GM19455 (cell line): ENCODE results near the gene UBAC2.

Experiments used
- ATAC-seq: cut with Tn5 transposase; IDR thresholded peaks from one replicate; pipeline ENCODE4 v1.9.1; 2021; ENCODE audit not compliant: unreplicated experiment

UBAC2 gene

DNA sequence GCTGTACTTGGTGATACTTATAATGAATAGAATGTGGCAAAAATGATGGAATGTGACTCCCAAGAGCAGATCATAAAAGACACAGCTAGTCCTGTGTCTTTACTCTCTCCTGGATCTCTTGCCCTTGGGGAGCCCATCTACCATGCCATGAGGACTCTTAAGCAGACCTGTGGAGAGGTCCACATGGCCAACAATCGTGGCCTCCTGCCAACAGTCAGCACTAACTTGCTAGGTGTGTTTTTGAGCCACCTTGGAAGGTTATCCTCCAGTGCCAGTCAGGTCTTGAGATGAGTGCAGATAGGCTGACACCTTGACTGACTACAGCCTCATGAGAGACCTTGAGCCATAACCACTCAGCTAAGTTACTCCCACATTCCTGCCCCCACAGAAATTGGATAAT, 128.8 kb downstream of the UBAC2 start:
- ATAC-seq = no peak

DNA sequence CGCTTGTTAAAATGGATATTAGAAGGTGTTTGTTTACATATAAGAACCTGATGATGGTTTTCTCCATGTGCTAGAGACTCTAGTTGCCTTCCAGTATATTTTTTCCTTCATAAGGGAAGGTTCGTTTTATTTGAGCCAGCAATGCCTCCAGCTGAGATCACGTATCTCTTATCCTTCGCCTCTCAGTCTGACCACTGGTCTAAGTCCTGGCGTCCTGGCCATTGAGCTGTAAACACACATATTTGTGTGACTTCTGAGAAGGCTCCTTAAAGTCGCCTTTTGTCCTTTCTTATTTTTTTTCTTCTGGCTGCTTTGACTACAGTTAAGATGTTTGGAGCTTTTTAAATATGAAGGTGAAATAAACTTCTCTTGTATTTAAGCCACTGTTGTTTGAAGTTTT, 130.3 kb downstream of the UBAC2 start:
- no peak for ATAC-seq

DNA sequence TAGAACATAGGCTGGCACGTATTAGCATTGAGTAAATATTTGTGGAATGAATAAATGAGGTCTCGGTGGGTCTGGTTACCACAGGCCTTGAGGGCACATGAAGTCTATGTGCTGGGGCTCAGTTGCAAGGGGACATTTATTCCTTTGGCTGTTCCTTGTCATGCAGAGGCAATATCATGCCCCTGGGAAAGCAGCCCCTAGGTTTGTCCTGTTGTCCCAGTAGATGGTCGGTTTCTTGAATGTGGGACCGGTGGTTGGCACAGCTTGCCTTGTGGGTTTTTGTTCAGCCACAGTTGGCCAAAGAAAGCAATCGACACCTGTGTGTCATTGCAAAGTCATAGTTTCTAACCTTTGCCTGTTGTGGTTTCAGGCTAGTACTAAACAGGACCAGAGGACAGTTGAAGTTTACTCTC, 131.2 kb downstream of the UBAC2 start:
- ATAC-seq = peak; percentile 94

DNA sequence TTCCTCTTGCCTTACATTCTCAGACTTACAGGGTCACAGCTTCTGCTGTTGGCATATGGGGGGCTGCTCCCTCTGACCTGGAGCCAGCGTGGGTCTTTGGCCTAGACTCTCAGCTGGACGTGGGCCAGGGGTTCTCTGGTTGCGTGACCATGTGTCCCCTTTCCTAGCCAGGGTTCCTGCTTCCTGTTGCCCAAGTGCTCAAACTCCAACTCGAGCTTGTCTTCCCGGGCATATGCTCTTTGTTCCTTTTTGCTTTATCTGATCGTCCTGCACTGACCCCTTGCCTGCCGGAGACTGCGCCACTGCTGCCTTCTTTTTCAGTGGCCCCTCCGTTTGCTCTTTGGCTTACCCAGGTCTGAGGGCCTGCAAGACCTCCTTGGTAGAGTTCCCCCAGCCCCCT, 131.8 kb downstream of the UBAC2 start:
- ATAC-seq = peak; percentile 10

DNA sequence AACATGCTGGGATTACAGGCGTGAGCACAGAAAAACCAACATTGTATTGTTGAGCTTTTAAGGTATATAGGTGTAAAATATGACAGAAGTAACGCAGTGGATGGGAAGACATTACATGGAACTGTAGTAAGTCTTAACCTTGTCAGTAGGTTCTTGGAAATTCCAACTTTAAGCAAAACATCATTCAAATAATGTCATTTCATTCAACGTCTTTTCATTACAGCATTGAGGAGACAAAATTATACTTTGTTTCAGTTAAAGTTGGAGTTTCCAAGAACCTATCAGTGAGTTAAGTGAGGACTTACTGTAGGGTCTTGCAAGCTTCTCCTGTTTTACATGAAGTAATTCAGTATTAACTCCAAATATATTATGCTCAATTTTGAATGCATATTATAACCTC, 133.6 kb downstream of the UBAC2 start:
- ATAC-seq = no peak

DNA sequence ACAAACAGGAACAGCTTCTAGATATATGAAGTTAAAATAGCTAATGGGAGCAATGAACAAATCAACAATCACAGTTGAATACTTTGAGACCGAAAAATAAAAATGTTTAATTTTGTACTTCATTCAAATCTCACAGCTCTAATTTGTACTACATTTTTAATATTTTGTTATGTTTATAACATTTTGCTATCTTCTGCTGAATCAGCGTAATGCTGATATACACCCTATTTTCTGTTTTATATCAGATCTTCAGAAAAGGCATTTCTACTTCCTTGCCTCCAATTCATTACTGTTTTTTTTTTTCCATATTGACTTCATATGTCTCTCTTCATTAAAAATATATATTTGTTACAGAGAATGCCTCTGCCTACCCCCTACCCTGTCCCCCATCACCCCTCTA, 134.4 kb downstream of the UBAC2 start:
- ATAC-seq = no peak

DNA sequence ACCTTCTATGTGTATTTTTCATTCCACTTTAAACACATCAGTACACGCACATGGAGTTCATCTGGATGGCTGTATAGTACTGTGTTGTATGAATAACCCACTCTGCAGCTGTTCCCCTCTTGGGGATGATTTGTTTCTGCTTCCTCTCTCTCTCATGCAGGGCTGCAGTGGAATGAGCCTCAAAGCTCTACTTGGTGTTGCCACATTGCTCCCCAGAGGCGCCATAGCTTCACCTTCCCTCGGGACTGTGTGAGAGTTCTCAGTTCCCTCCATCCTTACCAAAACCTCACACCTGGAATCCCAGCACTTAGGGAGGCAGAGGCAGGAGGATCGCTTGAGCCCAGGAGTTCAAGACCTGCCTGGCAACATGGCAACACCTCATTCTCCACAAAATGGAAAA, 134.9 kb downstream of the UBAC2 start:
- ATAC-seq = no peak

DNA sequence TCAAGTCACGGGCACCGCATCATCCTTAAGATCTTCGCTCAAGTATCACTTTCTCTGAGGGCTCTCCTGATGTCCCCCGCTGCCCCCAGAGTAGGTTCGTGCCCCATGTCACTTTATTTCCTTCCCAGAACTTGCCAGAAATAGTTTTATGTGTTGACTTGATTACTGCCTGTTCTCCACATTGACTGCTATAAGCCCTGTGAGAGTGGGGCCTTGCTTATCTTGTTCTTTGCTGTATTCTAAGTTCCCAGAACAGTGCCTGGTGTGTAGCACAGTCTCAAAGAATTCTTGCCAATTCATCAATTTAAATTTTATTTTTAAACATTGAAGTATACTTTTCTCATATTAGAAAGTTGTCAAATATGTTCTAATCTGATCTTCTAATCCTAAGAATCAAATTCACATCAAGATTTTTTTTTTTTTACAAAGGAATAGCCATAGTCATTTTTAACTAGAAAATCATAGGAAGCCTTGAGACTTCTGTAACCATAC, 138.6 kb downstream of the UBAC2 start:
- ATAC-seq = no peak

DNA sequence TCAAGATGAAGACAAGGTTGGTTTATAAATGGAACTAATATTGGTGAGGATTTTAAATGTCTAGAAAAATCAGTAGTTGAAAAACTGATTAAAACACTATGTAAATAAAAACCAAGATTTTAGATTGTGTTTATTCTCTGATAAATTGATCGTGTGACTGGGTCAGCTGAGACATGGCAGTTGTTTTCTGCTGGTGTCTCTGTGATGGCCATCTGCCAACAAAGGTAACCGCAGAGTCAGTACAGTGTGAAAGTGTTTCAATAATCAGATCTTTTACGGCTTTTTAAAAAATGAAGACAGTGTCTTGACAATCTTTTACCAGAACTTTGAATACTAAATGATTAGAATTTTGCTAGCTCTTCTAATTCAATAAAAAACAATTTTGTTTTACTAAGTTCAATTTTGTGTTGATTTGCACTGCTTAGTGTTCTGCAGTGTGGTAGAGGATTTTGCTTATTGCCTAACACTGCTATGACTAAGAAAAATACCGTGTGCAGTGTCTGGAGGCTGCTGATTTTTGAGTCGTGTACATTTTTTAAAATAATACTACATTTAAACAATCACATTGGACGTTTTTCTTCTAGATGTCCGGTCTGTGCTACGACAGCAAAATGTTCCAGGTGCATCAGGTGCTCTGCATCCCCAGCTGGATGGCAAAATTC, 139.2 kb downstream of the UBAC2 start:
- ATAC-seq = no peak

DNA sequence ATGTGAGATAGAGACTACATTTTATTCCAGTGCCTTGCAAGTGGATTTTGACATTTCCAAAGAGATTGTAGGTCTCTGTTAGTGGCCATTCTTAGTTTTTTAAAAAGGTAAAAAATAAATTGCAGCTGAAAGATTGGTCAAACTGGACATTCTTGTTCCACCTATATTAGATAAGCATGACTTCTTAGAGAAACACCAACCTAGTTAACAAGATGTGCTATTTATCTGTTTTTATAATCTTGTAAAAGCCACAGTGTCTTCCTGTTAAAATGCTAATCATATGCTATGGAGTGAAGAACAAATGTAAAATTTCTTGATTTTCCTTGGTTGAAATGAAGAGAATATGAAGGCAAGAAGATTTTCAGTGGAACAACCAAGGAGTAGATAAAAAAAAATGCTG, 140.0 kb downstream of the UBAC2 start:
- ATAC-seq = no peak

DNA sequence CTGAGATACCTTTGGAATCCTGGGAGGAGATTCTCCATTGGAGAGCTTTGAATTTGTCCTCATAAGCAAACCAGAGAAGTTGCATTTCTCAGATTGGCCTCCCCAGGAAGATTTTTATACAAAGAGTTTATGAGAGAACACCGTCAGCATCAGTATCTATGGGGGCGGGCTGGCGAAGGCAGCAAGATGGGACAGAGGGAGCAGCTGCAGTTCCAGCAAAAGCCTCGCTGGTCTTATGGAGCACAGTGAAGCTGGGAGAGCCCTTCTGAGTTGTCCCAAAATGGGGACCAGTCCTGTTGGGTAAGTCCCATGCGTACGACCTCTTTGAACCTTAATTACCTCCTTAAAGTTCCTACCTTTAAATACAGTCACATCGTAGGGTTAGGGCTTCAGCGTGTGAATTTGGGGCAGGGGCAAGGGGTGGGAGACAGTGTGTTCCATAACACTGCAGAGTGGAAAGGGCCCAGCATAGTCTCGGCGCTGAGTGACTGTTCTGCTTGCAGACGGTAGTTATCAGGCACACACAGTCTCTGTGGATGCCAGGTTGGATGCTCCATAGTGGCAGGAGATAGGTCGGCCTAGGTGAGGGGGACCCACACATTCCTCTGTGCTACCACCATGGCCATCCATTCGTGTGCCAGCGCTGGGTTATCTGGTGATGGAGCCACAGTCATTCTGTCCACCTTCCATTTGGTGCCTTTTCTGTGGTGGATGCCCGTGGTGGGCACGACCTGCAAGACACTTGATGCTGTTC, 141.5 kb downstream of the UBAC2 start:
- ATAC-seq = no peak

DNA sequence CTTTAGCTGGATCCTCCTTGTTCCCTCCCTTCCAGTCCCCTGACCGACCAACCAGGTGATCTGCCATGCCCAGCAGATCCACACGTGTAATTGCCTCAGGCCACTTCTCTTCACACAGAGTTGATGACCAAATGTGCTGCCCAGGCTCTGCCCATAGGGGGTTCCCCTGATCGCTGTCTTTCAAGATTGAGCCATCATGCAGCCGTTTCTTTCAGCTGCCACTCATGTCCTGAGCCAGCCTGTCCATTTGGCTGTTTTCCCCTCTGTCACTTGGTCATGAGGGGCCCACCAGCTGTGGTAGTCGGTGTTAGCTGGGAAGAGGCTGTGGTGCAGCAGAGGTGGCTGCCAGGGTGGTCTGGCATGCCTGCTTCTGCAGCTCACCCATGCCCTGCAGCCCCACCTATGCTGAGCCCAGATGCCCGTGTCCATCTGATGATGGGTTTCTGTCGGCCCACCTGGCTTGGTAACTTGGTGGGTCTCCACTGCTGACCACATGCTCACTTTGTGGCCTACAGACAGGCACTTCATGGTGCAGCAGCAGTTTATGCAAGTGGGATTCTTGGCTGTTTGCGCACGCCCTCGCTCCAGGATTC, 142.2 kb downstream of the UBAC2 start:
- ATAC-seq = no peak

DNA sequence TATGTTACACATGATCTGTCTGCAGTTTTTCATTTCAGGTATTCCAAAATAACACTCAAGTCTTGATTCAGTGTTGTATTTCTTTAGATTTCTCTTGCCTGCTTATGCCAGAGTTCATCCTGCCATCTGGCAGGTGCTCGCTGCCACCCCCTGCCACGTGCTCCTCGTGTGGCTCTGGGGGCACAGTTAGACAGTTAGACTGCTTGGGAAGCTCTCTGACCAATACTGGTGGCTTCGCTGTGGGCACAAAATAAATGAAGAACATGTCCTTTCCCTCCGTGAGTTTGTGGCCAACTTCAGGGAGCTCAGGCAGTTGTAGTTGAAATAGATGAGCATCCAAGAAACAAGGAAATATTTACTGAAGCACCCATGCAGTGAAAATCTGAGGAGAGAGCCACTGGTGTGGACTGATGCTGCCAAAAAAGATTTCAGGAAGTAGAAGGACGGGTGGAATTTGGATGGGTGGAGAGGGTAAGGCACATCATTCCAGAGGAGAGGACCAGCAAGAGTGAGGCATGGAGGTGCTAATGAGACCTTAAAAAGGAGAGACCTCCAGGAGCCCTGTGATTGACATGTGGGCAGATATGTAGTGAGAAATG, 144.1 kb downstream of the UBAC2 start:
- ATAC-seq = no peak

DNA sequence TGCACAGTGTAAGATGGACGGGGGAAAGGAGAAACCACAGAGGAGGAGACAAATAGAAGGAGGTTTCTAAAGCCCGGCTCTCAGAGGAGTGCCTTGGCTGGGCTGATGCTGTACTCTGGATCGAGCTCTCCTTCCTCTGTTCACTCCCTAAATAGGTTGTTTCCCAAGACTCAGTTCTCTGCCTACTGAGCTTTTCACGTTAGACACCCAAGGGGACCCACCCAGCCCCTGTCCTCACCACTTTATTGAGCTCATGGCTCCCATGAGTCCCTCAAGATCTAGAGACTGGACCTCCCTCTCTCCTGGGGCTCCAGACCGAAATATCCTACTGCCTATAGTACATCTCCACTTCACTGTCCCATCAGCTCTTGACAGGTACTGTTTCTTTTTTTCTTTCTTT, 144.7 kb downstream of the UBAC2 start:
- ATAC-seq = no peak

DNA sequence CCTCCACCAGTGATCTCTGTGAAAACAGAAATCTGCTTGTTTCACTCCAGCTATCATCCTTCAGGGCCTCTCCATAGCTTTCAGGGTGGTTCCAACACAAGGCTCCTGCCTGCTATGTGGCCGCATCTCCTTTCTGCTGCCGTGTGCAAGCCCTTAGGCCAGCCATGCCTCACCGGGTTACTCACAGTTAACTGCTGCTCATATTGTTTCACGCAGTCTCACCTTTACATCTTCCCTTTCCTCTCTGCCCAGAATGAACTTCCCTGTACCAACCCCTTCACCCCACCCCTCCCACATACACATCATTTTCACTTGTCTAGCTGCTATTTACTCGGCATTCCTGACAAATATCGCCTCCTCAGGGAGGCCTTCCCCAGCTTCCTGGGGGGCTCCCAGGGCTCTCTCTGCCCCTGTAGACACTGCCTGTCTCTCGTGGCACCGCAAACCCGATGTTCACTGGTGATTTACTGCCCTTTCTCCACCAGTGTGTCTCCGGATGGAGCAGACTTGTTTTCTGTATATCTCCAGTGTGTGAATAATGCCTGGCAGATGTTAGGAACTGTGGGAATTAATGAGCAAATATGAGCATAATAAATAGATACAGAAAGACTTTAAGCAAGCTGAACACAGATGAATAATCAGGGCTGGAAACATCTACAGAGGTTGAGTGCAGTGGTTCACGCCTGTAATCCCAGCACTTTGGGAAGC, 145.8 kb downstream of the UBAC2 start:
- no peak for ATAC-seq

DNA sequence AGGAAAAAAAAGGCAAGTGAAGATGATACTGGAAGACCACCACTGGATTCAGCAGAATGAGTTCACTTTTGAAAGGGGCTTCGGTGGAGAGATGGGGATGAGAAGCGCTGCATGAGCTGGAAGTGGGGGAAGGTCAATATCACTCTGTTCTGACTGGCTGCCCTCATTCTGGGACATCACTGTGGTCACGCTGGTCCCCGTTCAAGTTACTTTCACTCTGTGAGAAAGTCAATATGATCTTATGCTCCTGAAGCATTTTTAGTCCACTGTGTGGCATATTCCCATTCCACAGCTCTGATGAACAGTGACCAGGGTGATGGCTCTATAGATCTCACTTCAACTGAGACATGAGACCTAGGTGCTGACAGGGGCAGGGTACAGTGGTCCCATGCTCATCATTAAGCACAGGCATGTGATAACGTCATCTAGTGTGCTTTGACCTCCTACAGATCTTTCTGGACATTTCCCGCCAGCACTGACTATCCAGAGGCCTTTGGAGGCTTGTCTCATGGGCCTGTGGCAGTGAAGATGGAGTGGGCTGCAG, 146.8 kb downstream of the UBAC2 start:
- ATAC-seq = peak; percentile 26

DNA sequence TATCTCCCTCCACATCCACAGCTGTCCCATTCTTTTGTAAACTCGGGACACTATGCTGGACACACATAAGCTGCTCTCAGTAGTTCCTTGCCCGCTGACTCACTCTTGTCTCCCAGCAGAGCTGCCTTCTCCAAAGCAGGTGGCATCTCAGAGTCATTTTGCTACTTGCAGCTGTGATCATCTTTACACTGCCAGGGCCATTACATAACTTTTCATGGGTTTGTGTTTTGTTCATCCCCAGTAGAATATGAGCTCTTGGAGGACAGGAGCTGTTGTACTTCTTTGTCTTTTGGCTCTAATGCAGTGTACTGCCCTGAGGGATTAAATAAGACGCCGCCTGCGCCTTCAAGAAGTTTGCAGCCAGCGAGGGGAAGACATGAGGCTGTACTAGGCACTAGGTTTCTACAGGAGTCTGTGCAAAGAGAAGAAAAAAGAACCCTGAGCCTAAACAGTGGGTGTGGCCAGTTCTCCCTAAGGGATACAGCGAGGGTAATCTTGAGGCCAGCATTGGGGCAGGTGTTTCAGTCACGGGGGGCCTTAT, 147.3 kb downstream of the UBAC2 start:
- ATAC-seq = peak; percentile 71

DNA sequence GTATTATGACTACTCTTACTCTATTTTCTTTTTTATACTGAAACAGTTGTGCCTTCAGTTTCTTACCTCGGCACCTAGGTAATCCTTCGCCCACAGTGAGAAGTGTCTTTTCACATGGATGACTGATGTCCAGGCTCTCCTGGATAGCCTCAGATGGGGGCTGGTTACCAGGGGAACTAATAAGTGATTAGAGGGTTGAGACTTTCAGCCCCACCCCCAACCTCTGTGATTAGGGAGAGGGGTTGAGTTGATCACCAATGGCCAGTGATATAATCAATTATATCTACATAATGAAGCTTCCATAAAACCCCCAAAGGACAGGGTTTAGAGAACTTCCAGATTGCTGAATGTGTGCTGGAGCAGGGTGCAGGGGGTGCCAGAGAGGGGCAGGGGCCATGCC, 149.5 kb downstream of the UBAC2 start:
- ATAC-seq = no peak

DNA sequence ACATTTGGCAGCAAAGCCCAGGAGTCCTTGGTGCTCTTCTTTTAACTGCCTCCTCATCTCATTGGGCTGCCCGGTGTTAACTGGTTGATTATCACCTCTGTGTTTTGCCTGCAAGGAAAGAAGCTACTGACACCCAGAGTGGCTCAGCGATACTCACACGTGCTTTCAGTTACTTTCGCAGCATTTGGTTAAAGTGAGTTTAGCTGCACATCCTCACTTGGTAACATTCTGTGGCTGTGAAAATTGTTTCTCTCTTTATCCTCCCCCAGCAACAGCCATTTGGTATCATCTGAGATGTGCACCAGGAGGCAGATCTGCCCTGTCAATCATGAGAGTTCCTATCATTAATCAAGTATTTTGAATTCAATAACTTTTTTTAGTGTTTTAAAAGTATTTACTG, 151.1 kb downstream of the UBAC2 start:
- ATAC-seq = no peak

DNA sequence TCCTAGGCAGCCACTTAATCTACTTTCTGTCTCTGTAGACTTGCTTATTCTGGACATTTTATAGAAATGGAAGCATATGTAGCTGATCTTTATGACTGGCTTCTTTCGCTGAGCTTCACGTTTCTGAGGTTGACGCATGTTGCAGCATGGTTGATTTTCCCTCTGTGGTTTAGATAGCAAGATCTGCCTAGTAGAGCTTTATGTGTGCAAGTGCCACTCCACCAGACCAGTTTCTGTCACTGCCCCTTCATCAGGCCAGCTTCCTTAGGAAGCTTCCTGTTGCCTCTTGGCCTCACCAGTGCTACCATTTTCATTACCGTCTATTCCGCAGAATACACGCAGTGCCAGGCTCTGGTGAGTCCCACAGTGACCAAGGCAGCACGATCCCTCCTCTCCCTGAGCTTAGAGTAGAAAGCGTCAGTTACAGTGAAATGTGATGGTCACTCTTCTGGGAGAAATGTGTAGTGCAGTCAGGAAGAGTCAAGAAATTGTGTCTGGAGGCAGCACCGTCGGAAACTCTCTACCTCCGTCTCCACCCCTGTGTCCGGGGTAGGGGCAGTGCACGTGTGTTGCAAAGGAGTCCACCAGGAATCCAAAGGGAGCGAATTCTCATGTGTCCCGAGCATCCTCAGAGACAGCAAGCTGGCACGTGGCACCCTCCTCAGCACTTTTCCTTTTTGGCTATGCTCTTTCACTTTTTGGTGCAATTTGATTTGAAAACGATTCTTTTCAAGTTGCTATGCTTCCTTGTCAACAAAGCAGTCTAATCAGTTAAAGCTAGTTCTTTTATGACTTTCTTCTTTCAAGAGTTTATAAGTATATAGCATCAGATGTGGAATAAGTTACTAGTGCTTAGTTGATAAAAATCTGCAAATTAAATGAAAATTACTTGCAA, 151.9 kb downstream of the UBAC2 start:
- ATAC-seq = no peak
